ENCODE results near the gene PPM1N.

Gene PPM1N, protein sequence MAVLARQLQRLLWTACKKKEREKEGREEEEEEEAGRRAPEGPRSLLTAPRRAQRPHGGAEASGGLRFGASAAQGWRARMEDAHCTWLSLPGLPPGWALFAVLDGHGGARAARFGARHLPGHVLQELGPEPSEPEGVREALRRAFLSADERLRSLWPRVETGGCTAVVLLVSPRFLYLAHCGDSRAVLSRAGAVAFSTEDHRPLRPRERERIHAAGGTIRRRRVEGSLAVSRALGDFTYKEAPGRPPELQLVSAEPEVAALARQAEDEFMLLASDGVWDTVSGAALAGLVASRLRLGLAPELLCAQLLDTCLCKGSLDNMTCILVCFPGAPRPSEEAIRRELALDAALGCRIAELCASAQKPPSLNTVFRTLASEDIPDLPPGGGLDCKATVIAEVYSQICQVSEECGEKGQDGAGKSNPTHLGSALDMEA
- total RNA-seq = 1.0 to 3.7 (median 2.3) reads per million in 18 experiments

GRCh38 chr19:45498411-45499195 lies at the start of gene PPM1N:
TSS of gene PPM1N (plus strand) at chr19:45498443. CDS start at chr19:45498473, 30 bp downstream.
- DNase-seq = peak in 1 of 2 donors; percentile 7

DNA sequence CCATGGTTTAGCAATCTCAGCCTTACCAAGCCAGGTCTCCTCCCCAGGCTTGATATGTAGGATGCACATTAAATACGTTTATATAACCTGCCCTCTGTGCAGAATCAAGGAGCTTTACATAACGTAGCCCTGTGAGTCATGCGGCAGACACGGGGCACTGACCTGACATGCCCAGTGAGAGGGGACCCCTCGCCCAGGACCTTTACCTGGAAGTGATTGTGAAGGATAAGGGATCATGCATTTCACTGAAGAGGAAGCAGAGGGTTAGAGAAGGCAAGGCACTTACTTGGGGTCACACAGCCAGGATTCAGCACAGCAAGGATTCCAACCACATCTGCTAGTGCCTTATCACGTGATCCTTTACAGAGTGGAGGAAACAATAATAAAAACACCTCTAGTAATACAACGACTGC lies 49.4 kb upstream of the PPM1N start:
- no peak for DNase-seq

- DNase-seq = no peak
Observed at GRCh38 chr19:45450012-45450333, 48.3 kb upstream of the PPM1N start.

GRCh38 chr19:45451131-45451849 lies 47.0 kb upstream of the PPM1N start:
- DNase-seq = no peak

DNA sequence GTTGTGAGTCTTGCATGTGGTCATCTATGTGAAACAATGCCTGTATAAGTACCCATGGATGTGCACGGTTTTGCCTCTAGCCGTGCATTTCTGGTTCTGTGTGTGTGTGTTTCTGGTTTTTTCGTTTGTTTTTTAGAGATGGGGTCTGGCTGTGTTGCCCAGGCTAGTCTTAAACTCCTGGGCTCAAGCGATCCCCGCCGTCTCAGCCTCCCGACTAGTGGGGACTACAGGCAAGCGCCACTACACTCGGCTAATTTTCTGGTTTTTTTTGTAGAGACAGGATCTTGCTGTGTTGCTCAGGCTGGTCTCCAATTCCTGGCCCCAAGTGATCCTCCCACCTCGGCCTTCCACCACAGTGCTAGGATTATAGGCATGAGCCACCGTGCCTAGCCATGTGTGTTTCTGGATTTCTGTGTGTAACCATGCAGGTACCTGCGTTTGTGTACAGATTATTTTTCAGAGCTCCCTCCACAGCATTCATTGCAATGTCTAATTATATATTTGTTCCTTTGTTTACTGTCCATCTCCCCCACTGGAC lies 46.3 kb upstream of the PPM1N start:
- DNase-seq = no peak

- DNase-seq = peak; percentile 94 to 96
Observed at GRCh38 chr19:45455707-45456499, 42.3 kb upstream of the PPM1N start.

GRCh38 chr19:45456500-45456815 lies 41.8 kb upstream of the PPM1N start:
- no peak for DNase-seq

DNA sequence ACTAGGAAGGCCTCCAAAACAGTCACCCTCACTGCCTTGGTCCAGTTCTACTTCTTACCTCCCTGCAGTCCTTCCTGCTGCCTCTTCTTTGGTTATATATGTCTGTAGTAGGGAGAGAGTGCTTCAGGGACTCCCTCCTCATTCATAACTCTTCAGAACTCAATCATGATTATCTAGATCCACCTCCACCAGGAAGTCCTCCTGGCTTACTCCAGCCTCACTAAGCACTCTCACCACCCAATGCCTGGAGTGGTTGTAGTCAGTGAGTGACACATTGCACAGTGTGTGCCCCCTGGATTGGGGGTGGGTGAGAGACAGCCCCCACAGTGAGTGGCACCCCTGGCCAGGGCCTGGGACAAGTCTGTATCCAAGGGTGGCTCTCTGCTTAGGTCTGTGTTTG lies 40.5 kb upstream of the PPM1N start:
- DNase-seq = no peak

GRCh38 chr19:45460807-45461347 lies 37.4 kb upstream of the PPM1N start:
- DNase-seq = no peak

DNA sequence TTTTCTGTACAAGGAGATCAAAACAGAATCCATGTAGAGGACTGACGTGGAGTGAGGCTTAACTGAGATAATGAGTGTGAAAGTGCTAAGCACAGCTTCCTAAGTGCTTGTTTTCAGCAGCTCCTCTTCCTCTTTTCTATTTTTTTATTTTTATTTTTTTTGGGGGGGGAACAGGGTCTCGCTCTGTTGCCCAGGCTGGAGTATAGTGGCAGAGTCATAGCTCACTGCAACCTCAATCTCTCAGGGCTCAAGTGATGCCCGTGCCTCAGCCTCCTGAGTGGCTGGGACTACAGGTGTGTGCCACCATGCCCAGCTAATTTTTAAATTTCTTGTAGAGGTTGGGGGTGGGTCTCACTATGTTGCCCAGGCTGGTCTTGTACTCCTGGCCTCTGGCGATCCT lies 36.1 kb upstream of the PPM1N start:
- no peak for DNase-seq

DNA sequence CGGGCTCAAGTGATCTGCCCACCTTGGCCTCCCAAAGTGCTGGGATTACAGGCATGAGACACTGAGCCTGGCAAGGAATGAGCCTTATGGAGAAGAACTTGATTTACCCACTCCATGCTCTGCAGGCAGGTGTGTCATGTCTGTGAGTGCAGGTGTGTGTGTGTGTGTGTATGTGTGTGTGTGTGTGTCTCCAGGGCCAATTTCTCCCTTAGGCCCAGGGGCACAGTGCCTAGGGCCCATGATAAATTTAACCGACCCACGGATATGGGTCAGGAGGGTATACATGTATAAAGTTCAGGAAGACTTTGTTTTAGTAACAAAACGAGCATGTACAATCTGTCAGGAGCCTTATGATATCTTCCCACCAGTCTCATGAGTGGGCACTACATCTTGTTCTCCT lies 35.0 kb upstream of the PPM1N start:
- no peak for DNase-seq

DNA sequence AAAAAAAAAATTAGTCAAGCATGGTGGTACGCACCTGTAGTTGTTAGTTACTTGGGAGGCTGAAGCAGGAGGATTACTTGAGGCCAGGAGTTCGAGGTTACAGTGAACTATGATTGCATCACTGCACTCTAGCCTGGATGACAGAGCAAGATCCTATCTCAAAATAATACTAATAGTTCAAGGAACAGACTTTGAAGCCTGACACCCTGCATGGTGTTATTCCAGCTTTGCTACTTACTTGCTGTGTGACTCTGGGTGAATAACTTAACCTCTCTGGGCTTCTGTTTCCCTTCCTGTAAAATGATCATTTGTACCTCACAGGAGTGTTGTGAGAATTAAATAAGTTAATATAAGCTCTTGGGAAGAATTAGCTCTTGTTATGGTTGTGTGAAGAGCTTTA lies 34.0 kb upstream of the PPM1N start:
- DNase-seq = no peak

- no peak for DNase-seq
Observed at GRCh38 chr19:45464852-45465441, 33.3 kb upstream of the PPM1N start.

DNA sequence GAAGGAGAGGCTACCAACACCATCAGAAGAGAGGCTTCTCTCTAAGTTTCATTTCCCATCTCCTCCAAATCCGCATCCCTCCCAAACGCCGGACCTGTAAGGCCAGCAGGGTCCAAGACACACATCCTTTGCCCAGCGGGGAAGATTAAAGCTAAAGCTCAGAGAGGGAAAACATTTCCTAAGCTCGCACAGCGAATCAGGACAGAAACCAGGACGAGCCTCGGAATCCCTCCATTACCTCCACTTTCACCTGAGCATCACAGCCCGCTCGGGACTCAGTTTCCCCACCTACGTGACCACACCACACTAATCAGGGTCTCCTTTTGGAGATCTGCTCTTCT lies 31.2 kb upstream of the PPM1N start:
- no peak for DNase-seq

- DNase-seq = peak; percentile 92 to 96
Observed at GRCh38 chr19:45467456-45468158, 30.6 kb upstream of the PPM1N start, which contains the start of gene FOSB. TSS of gene FOSB (plus strand) at chr19:45467996. CDS start at chr19:45468587, 591 bp downstream.

- peak in 1 of 2 donors; percentile 37 for DNase-seq
Observed at GRCh38 chr19:45468159-45468651, 30.0 kb upstream of the PPM1N start.

- no peak for DNase-seq
Observed at GRCh38 chr19:45468803-45469131, 29.5 kb upstream of the PPM1N start.

DNA sequence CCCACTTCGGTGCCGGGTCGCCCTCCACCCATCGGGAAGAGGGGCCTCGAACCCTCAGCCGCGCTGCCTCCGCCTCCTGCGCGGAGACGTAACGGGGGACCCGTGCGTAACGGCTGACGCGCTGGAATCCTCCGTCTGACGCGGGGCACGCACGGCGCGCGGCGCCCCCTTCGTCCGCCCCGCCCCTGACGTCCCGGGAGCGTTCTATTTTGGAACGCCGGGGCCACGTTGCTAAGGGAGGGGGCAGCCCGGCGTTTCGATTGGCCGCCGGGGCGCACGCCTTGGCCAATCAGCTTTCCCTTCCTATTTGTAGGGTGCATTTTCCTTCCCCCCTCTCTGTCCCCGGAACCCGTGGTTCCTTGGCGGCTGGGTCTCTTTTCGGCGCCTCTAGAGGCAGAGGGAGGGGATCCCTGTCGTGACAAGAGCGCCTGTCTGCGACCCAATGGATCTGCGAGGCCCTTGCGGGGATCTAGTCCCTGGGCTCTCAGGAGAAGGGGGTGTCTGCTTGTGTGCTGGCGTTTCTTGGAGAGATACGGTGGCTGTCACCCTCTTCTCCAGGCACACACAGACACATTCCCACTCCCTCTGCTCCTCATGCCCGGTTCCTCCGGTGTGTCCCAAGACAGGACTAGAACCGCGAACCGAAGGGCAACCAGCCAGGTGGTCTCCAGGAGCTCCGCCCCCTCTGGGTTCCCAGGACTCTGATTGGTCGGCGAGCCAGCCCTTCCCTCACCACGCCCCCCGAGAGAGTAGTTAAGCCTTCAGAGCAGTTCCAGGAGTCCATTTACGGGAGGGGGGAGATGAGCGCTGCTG lies 28.9 kb upstream of the PPM1N start:
- peak; percentile 97 for DNase-seq

GRCh38 chr19:45469945-45470761 lies 28.1 kb upstream of the PPM1N start:
- peak; percentile 47 to 77 for DNase-seq
